HCT116 (cell line): ENCODE results near the gene FAM110D. TPM values are rescaled to one million over a fixed set of nuclear protein-coding genes. Genes with fewer than 3 reads are reported as not detected.

Experiments used
- ATAC-seq: fragments of 200-7000 bp; cut with Tn5 transposase; 2 replicates; pipeline ENCODE4 v1.9.1; 2020; ENCODE audit warnings: mild to moderate bottlenecking, moderate library complexity
- BruUV-seq: library from RNA; stranded (reverse); fragments of 400-500 nt; replicated peaks from 2 replicates; lab custom pipeline; 2021; lab: Mats Ljungman, UMichigan
- CTCF ChIA-PET: fragments of 300-600 bp; sonication (Branson Sonifier 250); formaldehyde crosslinking; loops from one replicate; lab custom pipeline; 2021; ENCODE audit warnings: antibody characterized with exemption; lab: Charles Lee
- POLR2A ChIA-PET: fragments of 300-600, 350-600 bp; sonication (Branson Sonifier 250); formaldehyde crosslinking; loops from one replicate; lab custom pipeline; 2021; ENCODE audit warnings: antibody characterized with exemption; lab: Charles Lee
- RAD21 ChIA-PET, 2 experiments: fragments of 300-600 bp; sonication (Branson Sonifier 250); formaldehyde crosslinking; loops; one replicate each; lab custom pipeline; 2023; ENCODE audit warnings: low total read pairs in 2 of 2; ENCODE audit not compliant: uncharacterized antibody in 2 of 2, unreplicated experiment in 2 of 2, low non-redundant PET in 1 of 2; lab: Charles Lee
- DNase-seq: peaks from one replicate; pipeline ENCODE4 v3.0.0-alpha.2; 2010; ENCODE audit warnings: low read depth, low spot score
- H2AFZ ChIP-seq: fragments of 200-600 bp; shearing (Covaris generic), sonication (generic); 2 replicates; pipeline ENCODE4 v1.6.1; 2017; ENCODE audit warnings: low read depth, mixed run types, mixed read lengths, antibody characterized with exemption, low read length; ENCODE audit not compliant: poor library complexity, severe bottlenecking
- H3K27ac ChIP-seq: 2 replicates; pipeline ENCODE4 v1.5.1; 2012; ENCODE audit warnings: low read depth, low read length
- H3K27me3 ChIP-seq: fragments of 200-600 bp; sonication (generic); 2 replicates; pipeline ENCODE4 v1.6.1; 2016; ENCODE audit warnings: mixed run types, low read length, mixed read lengths; ENCODE audit not compliant: insufficient read depth
- H3K36me3 ChIP-seq, 2 experiments: fragments of 200-500 bp in 1 of 2; fragments of 200-600 bp in 1 of 2; sonication (Bioruptor generic) in 1 of 2; sonication (generic) in 1 of 2; 2 replicates each; pipeline versions ENCODE4 v1.5.1 to v1.6.1; 2014 to 2016; ENCODE audit warnings: low read length in 2 of 2, inconsistent platforms in 1 of 2, mixed read lengths in 1 of 2, mixed run types in 1 of 2; ENCODE audit not compliant: insufficient read depth in 2 of 2, control insufficient read depth in 1 of 2
- H3K4me1 ChIP-seq, 2 experiments: fragments of 200-600 bp in 1 of 2; sonication (generic) in 1 of 2; 2 replicates each; pipeline versions ENCODE4 v1.5.1 to v1.6.1; 2012 to 2017; ENCODE audit warnings: low read length in 2 of 2, inconsistent platforms in 1 of 2, mild to moderate bottlenecking in 1 of 2, mixed read lengths in 1 of 2, mixed run types in 1 of 2, moderate library complexity in 1 of 2; ENCODE audit not compliant: insufficient read depth in 2 of 2, control insufficient read depth in 1 of 2
- H3K4me2 ChIP-seq: fragments of 200-600 bp; sonication (generic); 2 replicates; pipeline ENCODE4 v1.6.1; 2017; ENCODE audit warnings: mixed run types, low read length, mixed read lengths
- H3K4me3 ChIP-seq, 2 experiments: fragments of 200-600 bp in 1 of 2; sonication (generic) in 1 of 2; replicated peaks in 1 of 2; 2 replicates each; pipeline ENCODE4 v1.5.1; 2011 to 2016; ENCODE audit warnings: low read length in 2 of 2, control low read depth in 1 of 2, low read depth in 1 of 2, mild to moderate bottlenecking in 1 of 2, mixed read lengths in 1 of 2, mixed run types in 1 of 2
- H3K79me2 ChIP-seq: fragments of 200-600 bp; sonication (generic); 2 replicates; pipeline ENCODE4 v1.6.1; 2017; ENCODE audit warnings: mild to moderate bottlenecking, mixed run types, low read length, moderate library complexity, mixed read lengths; ENCODE audit not compliant: insufficient read depth
- H3K9ac ChIP-seq: fragments of 200-600 bp; sonication (generic); 2 replicates; pipeline ENCODE4 v1.6.1; 2016; ENCODE audit warnings: low read length, mixed read lengths
- H3K9me2 ChIP-seq: fragments of 200-600 bp; sonication (generic), shearing (Covaris generic); 2 replicates; pipeline ENCODE4 v1.6.1; 2017; ENCODE audit warnings: mixed run types, mild to moderate bottlenecking, moderate library complexity; ENCODE audit not compliant: insufficient read depth
- H3K9me3 ChIP-seq, 2 experiments: fragments of 200-500 bp in 1 of 2; fragments of 200-600 bp in 1 of 2; sonication (Bioruptor generic) in 1 of 2; sonication (generic) in 1 of 2; 2 replicates each; pipeline ENCODE4 v1.6.1; 2014 to 2017; ENCODE audit warnings: low read length in 2 of 2, mixed read lengths in 2 of 2, inconsistent platforms in 1 of 2, low read depth in 1 of 2, mild to moderate bottlenecking in 1 of 2, mixed run types in 1 of 2, moderate library complexity in 1 of 2; ENCODE audit not compliant: control insufficient read depth in 1 of 2, insufficient read depth in 1 of 2
- H4K20me1 ChIP-seq: fragments of 200-600 bp; sonication (generic), shearing (Covaris generic); 2 replicates; pipeline ENCODE4 v1.6.1; 2017; ENCODE audit warnings: mixed run types, mild to moderate bottlenecking, moderate library complexity; ENCODE audit not compliant: insufficient read depth
- CEBPB ChIP-seq: IDR thresholded peaks from 2 replicates; pipeline ENCODE4 v1.6.1; 2012; ENCODE audit warnings: low read depth
- CTCF ChIP-seq, 3 experiments: fragments of 200-600 bp in 1 of 3; sonication (generic) in 1 of 3; IDR thresholded peaks in 2 of 3; conservative IDR thresholded peaks in 1 of 3; 2 replicates each; pipeline ENCODE4 v1.5.1; 2012 to 2017; ENCODE audit warnings: low read depth in 2 of 3, low read length in 2 of 3, antibody characterized with exemption in 1 of 3, borderline replicate concordance in 1 of 3, control low read depth in 1 of 3, mild to moderate bottlenecking in 1 of 3, mixed read lengths in 1 of 3, mixed run types in 1 of 3, moderate library complexity in 1 of 3; ENCODE audit not compliant: insufficient read depth in 1 of 3
- EGR1 ChIP-seq: IDR thresholded peaks from 2 replicates; pipeline ENCODE4 v1.6.1; 2012; ENCODE audit warnings: low read depth
- EZH2phosphoT487 ChIP-seq: fragments of 200-600 bp; IDR thresholded peaks from 2 replicates; pipeline ENCODE4 v1.6.1; 2018; ENCODE audit warnings: antibody characterized with exemption, borderline replicate concordance
- FOSL1 ChIP-seq: IDR thresholded peaks from 2 replicates; pipeline ENCODE4 v1.6.1; 2012; ENCODE audit warnings: low read depth
- JUND ChIP-seq: IDR thresholded peaks from 2 replicates; pipeline ENCODE4 v1.6.1; 2012
- RAD21 ChIP-seq: IDR thresholded peaks from 2 replicates; pipeline ENCODE4 v1.6.1; 2012; ENCODE audit warnings: low read depth, mild to moderate bottlenecking
- SIN3A ChIP-seq: IDR thresholded peaks from 2 replicates; pipeline ENCODE4 v1.6.1; 2012; ENCODE audit warnings: low read depth
- SP1 ChIP-seq: IDR thresholded peaks from 2 replicates; pipeline ENCODE4 v1.6.1; 2012; ENCODE audit warnings: low read depth
- SRF ChIP-seq: IDR thresholded peaks from 2 replicates; pipeline ENCODE4 v1.6.1; 2012; ENCODE audit warnings: low read depth
- YY1 ChIP-seq: IDR thresholded peaks from 2 replicates; pipeline ENCODE4 v1.6.1; 2011; ENCODE audit warnings: low read length, low read depth, moderate library complexity, mild to moderate bottlenecking; ENCODE audit not compliant: insufficient replicate concordance; ENCODE audit errors: extremely low read depth
- ZBTB33 ChIP-seq: IDR thresholded peaks from 2 replicates; pipeline ENCODE4 v1.6.1; 2011; ENCODE audit warnings: mild to moderate bottlenecking, low read length, moderate library complexity; ENCODE audit not compliant: insufficient replicate concordance; ENCODE audit errors: extremely low read depth
- ZNF274 ChIP-seq: fragments of 200-500 bp; sonication (Bioruptor generic); IDR thresholded peaks from 2 replicates; pipeline ENCODE4 v1.6.1; 2014; ENCODE audit warnings: mild to moderate bottlenecking, low read depth, low read length, inconsistent platforms
- intact Hi-C: fragments of 100-400 bp; cut with micrococcal nuclease; formaldehyde crosslinking; loops from 2 replicates; pipeline ENCODE4 v1.10.0; 2022
- total RNA-seq: library from RNA; stranded (reverse); gene quantifications from one replicate; pipeline ENCODE4 v1.2.1, GENCODE V29; 2021; ENCODE audit not compliant: unreplicated experiment

FAM110D gene
- total RNA-seq, 1 experiment from 2014 or later: 0.34 TPM

DNA sequence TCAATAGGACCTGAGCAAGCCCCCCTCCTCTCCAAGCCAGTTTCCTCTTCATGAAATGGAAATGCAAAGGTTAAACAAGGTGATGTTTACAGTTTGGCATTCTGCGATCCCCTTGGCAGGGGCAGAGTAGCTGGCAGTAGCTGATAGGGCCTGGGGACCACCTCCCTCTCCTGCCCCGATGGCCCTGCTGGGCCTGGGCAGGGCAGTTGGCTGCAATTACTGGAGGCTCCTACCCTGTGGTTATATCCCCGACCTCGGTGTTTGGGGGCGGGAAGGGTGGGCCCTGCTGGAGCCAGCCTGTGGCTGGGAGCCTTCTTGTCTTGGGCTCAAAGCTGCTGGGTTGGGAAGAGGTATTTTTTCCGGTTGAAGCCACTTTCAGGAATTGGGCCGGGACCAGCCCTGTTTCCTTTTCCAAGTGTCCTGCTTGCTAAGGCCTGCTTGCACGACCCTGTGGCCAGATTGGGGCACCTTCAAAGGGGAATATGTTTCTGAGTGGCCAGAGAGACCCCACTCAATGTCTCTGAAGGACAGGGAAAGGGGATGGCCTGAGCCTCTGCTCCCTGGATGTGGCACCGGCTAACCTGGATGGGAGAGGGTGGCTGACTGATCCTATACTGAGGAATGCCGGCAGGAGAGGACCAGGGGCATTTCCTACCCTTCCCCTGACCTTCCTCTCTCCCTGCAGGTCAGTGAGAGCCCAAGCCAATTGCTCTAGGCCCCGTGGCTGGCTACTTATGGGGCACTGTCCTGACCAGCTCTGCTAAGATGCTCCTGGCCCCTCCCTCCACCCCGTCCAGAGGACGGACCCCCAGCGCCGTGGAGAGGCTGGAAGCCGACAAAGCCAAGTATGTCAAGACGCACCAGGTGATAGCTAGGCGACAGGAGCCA is 1.9 kb downstream of the FAM110D start:
- intact Hi-C loops: no loop called here
- H3K4me2 ChIP-seq: peak overlapping the region; percentile 94
- H4K20me1 ChIP-seq: no peaks in the 10 kb centered on the region
- H3K36me3 ChIP-seq: no peaks in the 10 kb centered on the region
- CTCF ChIA-PET: interaction anchor here (0.8 kb wide), 1 partner anchor 9 kb away, joined by 3 read pairs; the partner anchor contains the start of gene ZNF593
- no peak for DNase-seq
- RAD21 ChIA-PET: interaction anchor here in 1 of 2 experiments (0.5 kb wide), 1 partner anchor 1487 kb away, joined by 3 read pairs; no protein-coding TSS in a partner anchor
- no peak overlapping the region for H3K27ac ChIP-seq
- H3K79me2 ChIP-seq: no peaks in the 10 kb centered on the region
- TF ChIP-seq EGR1 (no peak), SIN3A (no peak), SRF (no peak), SP1 (no peak), YY1 (no peak), FOSL1 (no peak), CTCF (IDR thresholded peaks at IDR 0.05 in 2 of 3, conservative IDR thresholded peaks at IDR 0.05 in 1 of 3; ENCODE audit: borderline replicate concordance in 1 of 3, insufficient read depth in 1 of 3, low read depth in 2 of 3, low read length in 2 of 3) (no peak), EZH2phosphoT487 (no peak), RAD21 (no peak), ZNF274 (no peak), CEBPB (no peak), JUND (no peak), ZBTB33 (no peak)
- TF ChIP-seq, all 23 proteins: peak for 0
- H3K9ac ChIP-seq: no peak overlapping the region
- ATAC-seq: no peak
- no peak overlapping the region for H3K4me3 ChIP-seq
- BruUV-seq: no TSS peak
- no peaks in the 10 kb centered on the region for H3K9me3 ChIP-seq
- H3K27me3 ChIP-seq: no peaks in the 10 kb centered on the region
- POLR2A ChIA-PET: interaction anchor here (1.5 kb wide), 1 partner anchor 9 kb away, joined by 4 read pairs; the partner anchor contains the start of gene ZNF593
- H3K9me2 ChIP-seq: no peaks in the 10 kb centered on the region
- no peak overlapping the region for H2AFZ ChIP-seq
- peaks cover 20 to 58% of the 10 kb centered on the region in 2 experiments for H3K4me1 ChIP-seq
